Astrocyte (in vitro differentiated cells and primary cell): ENCODE measurements around the gene EXOSC1.

ENCODE experiments used
- CTCF ChIP-seq: IDR thresholded peaks from 2 replicates; pipeline ENCODE4 v1.5.1; 2011; ENCODE audit warnings: low read depth, mild to moderate bottlenecking, inconsistent platforms, low read length, moderate library complexity; ENCODE audit not compliant: insufficient read depth
- EZH2 ChIP-seq: IDR thresholded peaks from 2 replicates; pipeline ENCODE4 v1.6.1; 2012; ENCODE audit warnings: mild to moderate bottlenecking, low read length, inconsistent platforms; ENCODE audit not compliant: insufficient read depth

DNA sequence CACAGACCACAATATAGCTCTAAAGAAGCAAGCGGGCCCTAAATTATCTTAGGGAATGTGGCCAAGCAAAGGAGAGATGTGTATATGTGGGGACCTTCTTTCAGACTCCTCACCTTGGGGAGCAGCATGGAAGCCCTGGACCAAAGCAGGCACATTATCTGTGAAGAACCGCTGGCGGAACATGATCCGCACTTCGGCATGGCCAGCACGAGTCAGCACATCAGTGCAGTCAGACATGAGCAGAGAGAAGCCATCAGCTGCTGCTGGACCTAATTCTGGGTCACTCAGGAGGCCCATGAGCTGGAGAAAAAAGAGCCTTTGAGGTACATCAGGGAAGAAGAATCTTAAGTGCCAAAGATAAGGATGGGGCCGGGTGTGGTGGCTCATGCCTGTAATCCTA lies 14.1 kb upstream of the EXOSC1 start:
- TF ChIP-seq EZH2 (no peak), CTCF (no peak)
